Measurements from ENCODE around the gene ZNF18. TPM values are rescaled to one million over a fixed set of nuclear protein-coding genes. Genes with fewer than 3 reads are reported as not detected.
"Not testable (repeated sequence)": the region's sequence is repeated elsewhere in the genome, so short reads cannot be mapped to it uniquely, and the experiment has no call there.

The ZNF18 gene

GRCh38 chr17:11943759-11944347 lies 53.4 kb downstream of the ZNF18 start:
- Histone ChIP-seq H3K9me3 (replicated peaks; ENCODE audit: low read length) (no peaks in the 10 kb centered on the region), H3K4me2 (ENCODE audit: low read length) (no peak overlapping the region), H3K27me3 (ENCODE audit: control insufficient read depth, insufficient read depth, low read length) (no peaks in the 10 kb centered on the region), H3K36me3 (ENCODE audit: insufficient read depth, low read length) (no peaks in the 10 kb centered on the region), H3K4me1 (ENCODE audit: control insufficient read depth, insufficient read depth, low read length) (peaks cover 4% of the 10 kb centered on the region), H3K4me3 (ENCODE audit: low read length) (no peak overlapping the region), H3K9ac (ENCODE audit: low read depth, low read length) (no peak overlapping the region)

GRCh38 chr17:11943086-11943485 lies 54.2 kb downstream of the ZNF18 start:
- H3K4me2 ChIP-seq (ENCODE audit: low read length); H3K4me1 ChIP-seq (ENCODE audit: control insufficient read depth, insufficient read depth, low read length); H3K27me3 ChIP-seq (ENCODE audit: control insufficient read depth, insufficient read depth, low read length); H3K4me3 ChIP-seq (ENCODE audit: low read length); H3K9ac ChIP-seq (ENCODE audit: low read depth, low read length); H3K9me3 ChIP-seq (replicated peaks; ENCODE audit: low read length); H3K36me3 ChIP-seq (ENCODE audit: insufficient read depth, low read length): not testable (repeated sequence)

GRCh38 chr17:11940904-11941303 lies 56.4 kb downstream of the ZNF18 start:
- H3K4me1 ChIP-seq (ENCODE audit: control insufficient read depth, insufficient read depth, low read length), result no peaks in the 10 kb centered on the region
- no peaks in the 10 kb centered on the region for H3K9me3 ChIP-seq (replicated peaks; ENCODE audit: low read length)
- H3K4me3 ChIP-seq (ENCODE audit: low read length), result no peak overlapping the region
- H3K36me3 ChIP-seq (ENCODE audit: insufficient read depth, low read length), result no peaks in the 10 kb centered on the region
- H3K9ac ChIP-seq (ENCODE audit: low read depth, low read length), result no peak overlapping the region
- no peak overlapping the region for H3K4me2 ChIP-seq (ENCODE audit: low read length)
- H3K27me3 ChIP-seq (ENCODE audit: control insufficient read depth, insufficient read depth, low read length), result no peaks in the 10 kb centered on the region

- no peaks in the 10 kb centered on the region for H3K27me3 ChIP-seq (ENCODE audit: control insufficient read depth, insufficient read depth, low read length)
- no peaks in the 10 kb centered on the region for H3K9me3 ChIP-seq (replicated peaks; ENCODE audit: low read length)
- H3K4me2 ChIP-seq (ENCODE audit: low read length), result no peak overlapping the region
- H3K4me1 ChIP-seq (ENCODE audit: control insufficient read depth, insufficient read depth, low read length), result no peaks in the 10 kb centered on the region
- no peak overlapping the region for H3K9ac ChIP-seq (ENCODE audit: low read depth, low read length)
- no peaks in the 10 kb centered on the region for H3K36me3 ChIP-seq (ENCODE audit: insufficient read depth, low read length)
- no peak overlapping the region for H3K4me3 ChIP-seq (ENCODE audit: low read length)
These were observed 61.4 kb downstream of the ZNF18 start for GRCh38 chr17:11935734-11936406.

- Histone ChIP-seq H3K9ac (ENCODE audit: low read depth, low read length) (no peak overlapping the region), H3K9me3 (replicated peaks; ENCODE audit: low read length) (no peaks in the 10 kb centered on the region), H3K27me3 (ENCODE audit: control insufficient read depth, insufficient read depth, low read length) (no peaks in the 10 kb centered on the region), H3K4me1 (ENCODE audit: control insufficient read depth, insufficient read depth, low read length) (no peaks in the 10 kb centered on the region), H3K4me3 (ENCODE audit: low read length) (no peak overlapping the region), H3K4me2 (ENCODE audit: low read length) (no peak overlapping the region), H3K36me3 (ENCODE audit: insufficient read depth, low read length) (no peaks in the 10 kb centered on the region)
These were observed 64.9 kb downstream of the ZNF18 start for GRCh38 chr17:11932337-11932898.

GRCh38 chr17:11928436-11928835 lies 68.8 kb downstream of the ZNF18 start:
- Histone ChIP-seq H3K4me3 (ENCODE audit: low read length) (no peak overlapping the region), H3K4me1 (ENCODE audit: control insufficient read depth, insufficient read depth, low read length) (no peaks in the 10 kb centered on the region), H3K9me3 (replicated peaks; ENCODE audit: low read length) (no peaks in the 10 kb centered on the region), H3K4me2 (ENCODE audit: low read length) (no peak overlapping the region), H3K9ac (ENCODE audit: low read depth, low read length) (no peak overlapping the region), H3K36me3 (ENCODE audit: insufficient read depth, low read length) (no peaks in the 10 kb centered on the region), H3K27me3 (ENCODE audit: control insufficient read depth, insufficient read depth, low read length) (no peaks in the 10 kb centered on the region)

Small RNAs within 50 kb of the gene (small RNA-seq; reads per million reads assigned to genes)
- gene RNU11-2P, result not detected

Data from skeletal muscle satellite cell (primary cell).